NCI-H510A (cell line): ENCODE data around the gene PCDHB13.
"Not testable (repeated sequence)": the region's sequence is repeated elsewhere in the genome, so short reads cannot be mapped to it uniquely, and the experiment has no call there.

Source experiments
- DNase-seq: peaks from one replicate; lab custom pipeline; 2025; lab: John Stamatoyannopoulos, UW

The PCDHB13 gene

GRCh38 chr5:141201646-141202045 is 12.1 kb upstream of the PCDHB13 start:
- not testable (repeated sequence) for DNase-seq

GRCh38 chr5:141208478-141208877 is 5.2 kb upstream of the PCDHB13 start, which contains the start of gene PCDHB12:
Gene PCDHB12, plus strand, starts transcription at chr5:141208719. Its CDS starts 189 bp downstream, at chr5:141208908.
- no peak for DNase-seq

GRCh38 chr5:141210281-141210680 is 3.4 kb upstream of the PCDHB13 start:
- not testable (repeated sequence) for DNase-seq

- DNase-seq: not testable (repeated sequence)
These were observed 2.9 kb upstream of the PCDHB13 start for GRCh38 chr5:141210849-141211248.

GRCh38 chr5:141214583-141214982 is 864 bp downstream of the PCDHB13 start:
- DNase-seq: not testable (repeated sequence)

GRCh38 chr5:141215504-141215903 is 1.8 kb downstream of the PCDHB13 start:
- not testable (repeated sequence) for DNase-seq

- DNase-seq: not testable (repeated sequence)
These were observed 2.3 kb downstream of the PCDHB13 start for GRCh38 chr5:141216035-141216434.

GRCh38 chr5:141223112-141223783 is 9.5 kb downstream of the PCDHB13 start, which contains the start of gene PCDHB14:
Gene PCDHB14, plus strand, starts transcription at chr5:141223343. Its CDS starts 163 bp downstream, at chr5:141223506.
- no peak for DNase-seq

GRCh38 chr5:141224844-141225243 is 11.1 kb downstream of the PCDHB13 start:
- DNase-seq: not testable (repeated sequence)

GRCh38 chr5:141225421-141225820 is 11.7 kb downstream of the PCDHB13 start:
- not testable (repeated sequence) for DNase-seq

- no peak for DNase-seq
These were observed 20.5 kb downstream of the PCDHB13 start for GRCh38 chr5:141234109-141234667.

- DNase-seq: not testable (repeated sequence)
These were observed 22.2 kb downstream of the PCDHB13 start for GRCh38 chr5:141235922-141236321.

- DNase-seq: no peak
These were observed 23.0 kb downstream of the PCDHB13 start for GRCh38 chr5:141236516-141237313.

- DNase-seq: no peak
These were observed 27.8 kb downstream of the PCDHB13 start for GRCh38 chr5:141241496-141241895.

- no peak for DNase-seq
These were observed 31.6 kb downstream of the PCDHB13 start, which contains the start of gene PCDHB15 for GRCh38 chr5:141245250-141245717. Gene PCDHB15, plus strand, starts transcription at chr5:141245395. Its CDS starts 184 bp downstream, at chr5:141245579.

GRCh38 chr5:141246971-141247370 is 33.3 kb downstream of the PCDHB13 start:
- not testable (repeated sequence) for DNase-seq

GRCh38 chr5:141247434-141247833 is 33.7 kb downstream of the PCDHB13 start:
- DNase-seq: not testable (repeated sequence)

GRCh38 chr5:141250576-141250975 is 36.9 kb downstream of the PCDHB13 start:
- DNase-seq: no peak

GRCh38 chr5:141258464-141258863 is 44.7 kb downstream of the PCDHB13 start:
- DNase-seq: no peak

- no peak for DNase-seq
These were observed 45.2 kb downstream of the PCDHB13 start for GRCh38 chr5:141258948-141259347.

- no peak for DNase-seq
These were observed 46.9 kb downstream of the PCDHB13 start for GRCh38 chr5:141260458-141261237.

GRCh38 chr5:141261238-141261546 is 47.5 kb downstream of the PCDHB13 start:
- no peak for DNase-seq
